ENCODE data around the gene KCNK18. TPM values are rescaled to one million over a fixed set of nuclear protein-coding genes. Genes with fewer than 3 reads are reported as not detected.

The KCNK18 gene
- total and polyA plus RNA-seq, 2 of the 8 experiments (the other 6 are each of a cell fraction or from before 2014, with no cell fraction given): not detected

DNA sequence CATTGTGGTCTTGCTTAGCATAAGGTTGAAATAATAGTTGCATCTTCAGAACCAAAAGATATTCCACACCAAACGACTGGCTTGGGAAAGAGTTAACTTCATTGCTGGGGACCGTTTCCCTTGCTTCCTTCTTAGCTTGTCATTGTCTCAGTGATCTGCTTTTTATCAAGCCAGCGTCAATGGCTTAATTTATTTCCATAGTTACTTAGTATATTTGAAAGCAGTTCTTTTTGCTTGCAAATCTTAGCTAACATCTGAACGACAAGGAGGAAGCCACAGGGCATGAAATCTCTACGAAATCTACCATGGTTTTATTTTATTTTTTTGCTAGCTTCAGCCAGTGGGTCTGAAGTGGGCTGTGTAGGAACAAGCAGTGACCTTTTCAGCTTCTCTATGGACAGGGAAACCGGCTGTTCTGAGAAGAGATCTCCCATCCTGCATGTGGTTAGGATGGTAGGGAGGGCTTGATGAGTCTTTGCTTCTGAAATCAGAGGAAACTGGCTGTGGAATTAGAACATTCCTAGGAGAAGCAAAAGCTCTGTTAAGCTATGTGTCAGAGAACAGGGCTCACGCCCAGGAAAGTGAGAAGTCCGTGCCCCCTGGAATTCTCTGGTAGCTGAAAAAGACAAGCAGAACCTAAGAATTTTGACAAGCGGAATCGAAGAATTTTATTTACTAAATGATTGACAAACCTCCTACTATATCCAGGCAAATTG, 51.6 kb downstream of the KCNK18 start (continued):
- TF ChIP-seq SUZ12 (IDR thresholded peaks at IDR 0.05; ENCODE audit: low read length): no peak
- TF ChIP-seq TBP (IDR thresholded peaks at IDR 0.05; ENCODE audit: low read depth, low read length): no peak
- no peak for TF ChIP-seq MAFK (IDR thresholded peaks at IDR 0.05; ENCODE audit: low read depth, low read length)
- no peak for TF ChIP-seq GABPA (IDR thresholded peaks at IDR 0.05; ENCODE audit: borderline replicate concordance, insufficient read depth, low read length)
- no peak for TF ChIP-seq SP4 (IDR thresholded peaks at IDR 0.05; ENCODE audit: low read length)
- TF ChIP-seq, protein P1, sequence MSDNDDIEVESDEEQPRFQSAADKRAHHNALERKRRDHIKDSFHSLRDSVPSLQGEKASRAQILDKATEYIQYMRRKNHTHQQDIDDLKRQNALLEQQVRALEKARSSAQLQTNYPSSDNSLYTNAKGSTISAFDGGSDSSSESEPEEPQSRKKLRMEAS (IDR thresholded peaks at IDR 0.05): no peak
- TF ChIP-seq RFX5 (IDR thresholded peaks at IDR 0.05; ENCODE audit: borderline replicate concordance, low read depth, low read length): no peak
- TF ChIP-seq EP300 (IDR thresholded peaks at IDR 0.05; ENCODE audit: borderline replicate concordance in 1 of 2, low read depth in 2 of 2, low read length in 2 of 2): no peak
- TF ChIP-seq ASH2L (IDR thresholded peaks at IDR 0.05; ENCODE audit: low read length): no peak

Data from H1 (cell line).